Upper lobe of right lung (tissue), 1 donor: ENCODE measurements around the gene GEMIN4. TPM values are rescaled to one million over a fixed set of nuclear protein-coding genes. Genes with fewer than 3 reads are reported as not detected.
"Not testable (repeated sequence)": the region's sequence is repeated elsewhere in the genome, so short reads cannot be mapped to it uniquely, and the experiment has no call there.

Experiments
- ATAC-seq: fragments of 200-7000 bp; cut with Tn5 transposase; one replicate; pipeline ENCODE4 v1.9.1; 2020; ENCODE audit warnings: mild to moderate bottlenecking, moderate library complexity
- DNase-seq: peaks from one replicate; pipeline ENCODE4 v3.0.0-alpha.2; 2020
- H3K27ac ChIP-seq: fragments of 200-600 bp; one replicate; pipeline ENCODE4 v1.8.0; 2022
- H3K27me3 ChIP-seq: fragments of 200-600 bp; one replicate; pipeline ENCODE4 v1.8.0; 2022; ENCODE audit warnings: mild to moderate bottlenecking
- H3K36me3 ChIP-seq: fragments of 200-600 bp; one replicate; pipeline ENCODE4 v1.8.0; 2022
- H3K4me1 ChIP-seq: fragments of 200-600 bp; one replicate; pipeline ENCODE4 v1.8.0; 2022
- H3K4me3 ChIP-seq: fragments of 200-600 bp; one replicate; pipeline ENCODE4 v1.8.0; 2022; ENCODE audit warnings: mild to moderate bottlenecking
- H3K9me3 ChIP-seq: fragments of 200-600 bp; one replicate; pipeline ENCODE4 v1.8.0; 2022
- intact Hi-C: fragments of 100-400 bp; cut with DNase I; formaldehyde crosslinking; loops from one replicate; pipeline ENCODE4 v1.11.0; 2022
- total RNA-seq: library from RNA; stranded (reverse); fragmentation: NEBNext Ultra II Directional; extraction: Animal tissue kit (Norgen Biotek cat#: 25700); gene quantifications from one replicate; pipeline ENCODE4 v1.2.1, GENCODE V29; 2021
- TF ChIP-seq, protein P1 (sequence below): fragments of 200-600 bp; IDR thresholded peaks from one replicate; pipeline ENCODE4 v1.8.0; 2022; ENCODE audit warnings: antibody characterized with exemption
- donor health status: DM: no; HTN: yes; CAD: no; lungs with severe emphysema.

The GEMIN4 gene
- total RNA-seq, 1 donor from 2014 or later = 23.0 TPM

DNA sequence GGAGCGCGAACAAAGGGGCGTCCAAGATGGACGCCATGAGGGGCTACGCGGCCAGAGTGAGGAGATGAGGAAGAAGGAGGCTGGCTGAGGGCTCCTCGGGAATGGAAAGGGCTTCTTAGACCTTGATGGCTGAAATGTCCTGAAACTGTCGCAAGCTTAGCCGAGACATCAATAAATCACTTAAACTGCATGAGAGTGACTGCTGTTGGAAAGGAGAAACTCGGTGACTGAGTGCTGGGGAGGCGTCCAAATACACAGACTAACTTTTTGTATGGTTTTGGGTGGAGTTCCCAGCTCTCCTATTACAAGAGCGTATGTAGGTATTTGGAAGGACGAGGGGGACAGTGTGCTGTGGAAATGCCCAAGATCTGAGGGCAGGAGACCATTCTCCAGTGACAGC is 1.4 kb upstream of the GEMIN4 start:
- no peaks in the 10 kb centered on the region for H3K9me3 ChIP-seq
- DNase-seq (no peak), ATAC-seq (no peak)
- TF ChIP-seq, protein P1, sequence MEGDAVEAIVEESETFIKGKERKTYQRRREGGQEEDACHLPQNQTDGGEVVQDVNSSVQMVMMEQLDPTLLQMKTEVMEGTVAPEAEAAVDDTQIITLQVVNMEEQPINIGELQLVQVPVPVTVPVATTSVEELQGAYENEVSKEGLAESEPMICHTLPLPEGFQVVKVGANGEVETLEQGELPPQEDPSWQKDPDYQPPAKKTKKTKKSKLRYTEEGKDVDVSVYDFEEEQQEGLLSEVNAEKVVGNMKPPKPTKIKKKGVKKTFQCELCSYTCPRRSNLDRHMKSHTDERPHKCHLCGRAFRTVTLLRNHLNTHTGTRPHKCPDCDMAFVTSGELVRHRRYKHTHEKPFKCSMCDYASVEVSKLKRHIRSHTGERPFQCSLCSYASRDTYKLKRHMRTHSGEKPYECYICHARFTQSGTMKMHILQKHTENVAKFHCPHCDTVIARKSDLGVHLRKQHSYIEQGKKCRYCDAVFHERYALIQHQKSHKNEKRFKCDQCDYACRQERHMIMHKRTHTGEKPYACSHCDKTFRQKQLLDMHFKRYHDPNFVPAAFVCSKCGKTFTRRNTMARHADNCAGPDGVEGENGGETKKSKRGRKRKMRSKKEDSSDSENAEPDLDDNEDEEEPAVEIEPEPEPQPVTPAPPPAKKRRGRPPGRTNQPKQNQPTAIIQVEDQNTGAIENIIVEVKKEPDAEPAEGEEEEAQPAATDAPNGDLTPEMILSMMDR = no peak
- no peaks in the 10 kb centered on the region for H3K27me3 ChIP-seq
- no peak overlapping the region for H3K27ac ChIP-seq
- peaks cover 15% of the 10 kb centered on the region for H3K4me1 ChIP-seq
- H3K36me3 ChIP-seq = peaks cover 5% of the 10 kb centered on the region
- intact Hi-C loops = no loop called here
- H3K4me3 ChIP-seq = no peak overlapping the region

DNA sequence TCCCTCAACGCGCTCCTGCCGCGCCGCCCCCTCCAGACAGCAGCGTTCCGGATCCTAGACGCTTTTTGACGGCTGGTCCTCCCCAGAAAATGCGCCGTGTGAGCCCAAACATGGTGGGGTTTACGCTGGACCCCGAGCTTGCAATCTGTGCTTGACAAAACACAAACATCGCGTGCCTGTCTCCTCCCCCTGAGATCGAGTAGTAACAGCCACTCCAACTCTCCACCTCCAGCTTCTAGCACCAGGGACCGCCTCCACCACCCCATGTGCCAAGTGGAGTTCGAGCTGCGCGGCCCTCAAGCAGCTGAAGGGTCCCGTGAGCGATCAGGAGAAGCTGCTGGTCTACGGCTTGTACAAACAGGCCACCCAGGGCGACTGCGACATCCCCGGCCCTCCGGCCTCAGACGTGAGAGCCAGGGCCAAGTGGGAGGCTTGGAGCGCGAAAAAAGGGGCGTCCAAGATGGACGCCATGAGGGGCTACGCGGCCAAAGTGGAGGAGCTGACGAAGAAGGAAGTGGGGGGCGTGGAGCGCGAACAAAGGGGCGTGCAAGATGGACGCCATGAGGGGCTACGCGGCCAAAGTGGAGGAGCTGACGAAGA is 656 bp upstream of the GEMIN4 start:
- Histone ChIP-seq H3K27ac (peak overlapping the region; percentile 84), H3K4me1 (peaks cover 15% of the 10 kb centered on the region), H3K36me3 (peaks cover 4% of the 10 kb centered on the region), H3K27me3 (no peaks in the 10 kb centered on the region), H3K9me3 (no peaks in the 10 kb centered on the region), H3K4me3 (peak overlapping the region; percentile 76)
- DNase-seq (peak; percentile 88), ATAC-seq (peak; percentile 75)
- intact Hi-C loops = no loop called here
- TF ChIP-seq, protein P1 = no peak

DNA sequence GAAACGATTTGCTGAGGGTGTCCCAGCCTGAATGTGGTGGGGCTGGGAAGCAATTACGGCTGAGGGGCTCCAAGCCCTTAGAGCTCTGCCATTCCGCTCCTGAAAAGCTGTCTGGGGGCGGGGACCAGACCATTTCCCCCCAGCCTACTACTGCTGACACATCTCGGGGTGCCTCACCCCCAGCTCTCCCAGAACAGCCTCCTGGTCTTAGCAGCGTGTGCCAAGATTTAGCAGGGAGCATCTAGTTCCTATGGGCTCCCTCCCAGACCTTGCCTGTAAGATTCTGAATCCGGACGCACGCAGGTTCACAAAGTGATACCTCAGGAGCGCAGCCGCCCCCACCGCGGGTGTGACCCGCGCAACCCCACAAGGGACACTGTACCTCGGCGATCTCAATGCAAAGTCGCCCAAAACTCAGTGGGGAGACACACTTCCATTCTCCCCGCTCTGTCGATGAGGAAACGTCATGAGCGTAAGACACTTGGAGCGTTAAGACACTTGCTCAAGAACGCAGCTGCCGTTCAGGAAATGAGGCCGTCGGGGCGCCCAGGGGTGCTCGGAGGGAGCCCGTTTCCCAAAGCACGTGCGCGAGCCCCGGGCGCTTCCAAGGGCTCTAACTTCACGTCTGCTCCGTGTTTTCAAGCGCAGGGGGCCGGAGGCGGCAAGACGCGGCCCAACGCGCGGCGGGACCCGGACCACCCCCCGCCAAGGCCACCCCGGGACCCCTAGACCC is 629 bp downstream of the GEMIN4 start:
- DNase-seq (peak; percentile 80), ATAC-seq (peak; percentile 40)
- Histone ChIP-seq H3K36me3 (peaks cover 16% of the 10 kb centered on the region), H3K4me1 (peaks cover 15% of the 10 kb centered on the region), H3K4me3 (peak overlapping the region; percentile 76), H3K27ac (peak overlapping the region; percentile 84), H3K9me3 (no peaks in the 10 kb centered on the region), H3K27me3 (no peaks in the 10 kb centered on the region)
- TF ChIP-seq, protein P1 = no peak
- intact Hi-C loops = no loop called here

GRCh38 chr17:750431-751037 is 1.5 kb downstream of the GEMIN4 start:
- no peaks in the 10 kb centered on the region for H3K9me3 ChIP-seq
- TF ChIP-seq, protein P1 = no peak
- no peak overlapping the region for H3K4me3 ChIP-seq
- peaks cover 15% of the 10 kb centered on the region for H3K4me1 ChIP-seq
- no peaks in the 10 kb centered on the region for H3K27me3 ChIP-seq
- ATAC-seq = no peak
- H3K36me3 ChIP-seq = peaks cover 23% of the 10 kb centered on the region
- intact Hi-C loops = no loop called here
- H3K27ac ChIP-seq = no peak overlapping the region
- no peak for DNase-seq

GRCh38 chr17:749359-749758 is 2.7 kb downstream of the GEMIN4 start:
- H3K27me3 ChIP-seq, H3K4me3 ChIP-seq, H3K9me3 ChIP-seq, DNase-seq, intact Hi-C loops, ATAC-seq, H3K27ac ChIP-seq: not testable (repeated sequence)
- Histone ChIP-seq H3K36me3 (peaks cover 34% of the 10 kb centered on the region), H3K4me1 (peaks cover 15% of the 10 kb centered on the region)

- H3K27me3 ChIP-seq, H3K27ac ChIP-seq, intact Hi-C loops, H3K9me3 ChIP-seq, ATAC-seq, DNase-seq, H3K4me3 ChIP-seq: not testable (repeated sequence)
- Histone ChIP-seq H3K36me3 (peaks cover 42% of the 10 kb centered on the region), H3K4me1 (peaks cover 15% of the 10 kb centered on the region)
Observed at GRCh38 chr17:748604-749003, 3.5 kb downstream of the GEMIN4 start.
